ENCODE results near the gene TULP3. TPM values are rescaled to one million over a fixed set of nuclear protein-coding genes. Genes with fewer than 3 reads are reported as not detected.

Gene TULP3
- total RNA-seq, 1 experiment from 2014 or later, result 54.6 TPM

GRCh38 chr12:2959192-2959504 lies 68.5 kb downstream of the TULP3 start, which contains the start of gene TEAD4:
TEAD4 (plus strand) TSS chr12:2959397.
- intact Hi-C loops (cut with micrococcal nuclease; ENCODE audit: unreplicated experiment), result loop anchor here (2.0 kb wide), 2 partner anchors 68 to 82 kb away; partner anchors contain the start of genes FOXM1, RHNO1 and TULP3
- no peaks in the 10 kb centered on the region for H3K9me3 ChIP-seq (ENCODE audit: insufficient read depth, low read depth)
- H3K4me2 ChIP-seq, result peak within 1 kb of the TSS; percentile 86
- peaks cover 33% of the 10 kb centered on the region for H3K4me1 ChIP-seq (replicated peaks; ENCODE audit: insufficient read depth)
- peaks cover 14% of the 10 kb centered on the region; the same call in 1 of the 2 replicates for H4K20me1 ChIP-seq (ENCODE audit: insufficient read depth)
- H3F3A ChIP-seq (ENCODE audit: insufficient read depth, low read depth), result peaks cover 35% of the 10 kb centered on the region
- peak; percentile 76 to 96 for DNase-seq
- ChIA-PET POLR2A (ENCODE audit: unreplicated experiment) (interaction anchor here (1.0 kb wide), 1 partner anchor 75 kb away, joined by 4 read pairs; no protein-coding TSS in a partner anchor), CTCF (interaction anchor here (0.9 kb wide), 1 partner anchor 74 kb away, joined by 3 read pairs; no protein-coding TSS in a partner anchor)
- peak within 1 kb of the TSS; percentile 77 for H3K27ac ChIP-seq
- H3K79me2 ChIP-seq (ENCODE audit: low read depth), result peaks cover 39% of the 10 kb centered on the region
- no TSS peak for BruUV-seq (replicated peaks)
- no peaks in the 10 kb centered on the region for H3K36me3 ChIP-seq (ENCODE audit: low read depth)
- H3K9me2 ChIP-seq (ENCODE audit: insufficient read depth), result no peaks in the 10 kb centered on the region
- H2AFZ ChIP-seq, result peak within 1 kb of the TSS; percentile 89
- H3K4me3 ChIP-seq, result peak within 1 kb of the TSS; percentile 83
- H3K27me3 ChIP-seq (ENCODE audit: insufficient read depth, low read depth), result no peaks in the 10 kb centered on the region
- TF ChIP-seq CTCF (conservative IDR thresholded peaks at IDR 0.05) (no peak), EZH2 (IDR thresholded peaks at IDR 0.05; ENCODE audit: low read depth) (no peak)

GRCh38 chr12:2959505-2960389 lies 69.1 kb downstream of the TULP3 start:
- no peaks in the 10 kb centered on the region for H3K9me3 ChIP-seq (ENCODE audit: insufficient read depth, low read depth)
- H3K27ac ChIP-seq, result peak overlapping the region; percentile 53
- peak; percentile 41 to 67 for DNase-seq
- peak overlapping the region; percentile 89 for H2AFZ ChIP-seq
- peaks cover 33% of the 10 kb centered on the region for H3K4me1 ChIP-seq (replicated peaks; ENCODE audit: insufficient read depth)
- H3K36me3 ChIP-seq (ENCODE audit: low read depth), result no peaks in the 10 kb centered on the region
- ChIA-PET CTCF (interaction anchor here (0.9 kb wide), 1 partner anchor 74 kb away, joined by 3 read pairs; no protein-coding TSS in a partner anchor), POLR2A (ENCODE audit: unreplicated experiment) (no interaction called here)
- peaks cover 35% of the 10 kb centered on the region for H3F3A ChIP-seq (ENCODE audit: insufficient read depth, low read depth)
- BruUV-seq (replicated peaks), result no TSS peak
- H3K4me3 ChIP-seq, result peak overlapping the region; percentile 83
- peak overlapping the region; percentile 84 for H3K4me2 ChIP-seq
- H3K27me3 ChIP-seq (ENCODE audit: insufficient read depth, low read depth), result no peaks in the 10 kb centered on the region
- intact Hi-C loops (cut with micrococcal nuclease; ENCODE audit: unreplicated experiment), result loop anchor here (2.0 kb wide), 2 partner anchors 69 to 83 kb away; partner anchors contain the start of genes FOXM1, RHNO1 and TULP3
- H4K20me1 ChIP-seq (ENCODE audit: insufficient read depth), result peaks cover 17% of the 10 kb centered on the region; the same call in 1 of the 2 replicates
- TF ChIP-seq EZH2 (IDR thresholded peaks at IDR 0.05; ENCODE audit: low read depth) (no peak), CTCF (conservative IDR thresholded peaks at IDR 0.05) (no peak)
- H3K79me2 ChIP-seq (ENCODE audit: low read depth), result peaks cover 43% of the 10 kb centered on the region
- no peaks in the 10 kb centered on the region for H3K9me2 ChIP-seq (ENCODE audit: insufficient read depth)

- CTCF ChIA-PET, result interaction anchor here (1.2 kb wide), 1 partner anchor 81 kb away, joined by 8 read pairs; no protein-coding TSS in a partner anchor
- BruUV-seq (replicated peaks), result no TSS peak
- Histone ChIP-seq H3K9me2 (ENCODE audit: insufficient read depth) (no peaks in the 10 kb centered on the region), H3K36me3 (ENCODE audit: low read depth) (no peaks in the 10 kb centered on the region), H3K4me1 (replicated peaks; ENCODE audit: insufficient read depth) (peaks cover 33% of the 10 kb centered on the region), H3K27me3 (ENCODE audit: insufficient read depth, low read depth) (no peaks in the 10 kb centered on the region), H3K4me3 (peak overlapping the region; percentile 83), H3K9me3 (ENCODE audit: insufficient read depth, low read depth) (no peaks in the 10 kb centered on the region), H4K20me1 (ENCODE audit: insufficient read depth) (peaks cover 21% of the 10 kb centered on the region; the same call in 1 of the 2 replicates), H3K4me2 (peak overlapping the region; percentile 84), H3K27ac (no peak overlapping the region), H3K79me2 (ENCODE audit: low read depth) (peaks cover 48% of the 10 kb centered on the region), H3F3A (ENCODE audit: insufficient read depth, low read depth) (peaks cover 35% of the 10 kb centered on the region), H2AFZ (peak overlapping the region; percentile 89)
- TF ChIP-seq CTCF (conservative IDR thresholded peaks at IDR 0.05), result no peak
- no peak for TF ChIP-seq EZH2 (IDR thresholded peaks at IDR 0.05; ENCODE audit: low read depth)
- POLR2A ChIA-PET (ENCODE audit: unreplicated experiment), result no interaction called here
- intact Hi-C loops (cut with micrococcal nuclease; ENCODE audit: unreplicated experiment), result no loop called here
- peak; percentile 26 to 48 for DNase-seq
Measured at GRCh38 chr12:2960390-2960956, 69.8 kb downstream of the TULP3 start.

Measured in PC-9 (cell line).